DMS 273 (cell line): ENCODE results near the gene PCNX2.
A peak's percentile ranks its signal among the peaks of the same experiment; 100 is the strongest.

Experiments
- DNase-seq: peaks from one replicate; lab custom pipeline; 2025; ENCODE audit not compliant: unreplicated experiment; lab: John Stamatoyannopoulos, UW

PCNX2 gene

GRCh38 chr1:233257786-233258185 lies 37.7 kb downstream of the PCNX2 start:
- DNase-seq, result no peak

- no peak for DNase-seq
Measured at GRCh38 chr1:233256789-233257188, 38.7 kb downstream of the PCNX2 start.

- no peak for DNase-seq
Measured at GRCh38 chr1:233256191-233256590, 39.3 kb downstream of the PCNX2 start.

- no peak for DNase-seq
Measured at GRCh38 chr1:233255145-233255544, 40.4 kb downstream of the PCNX2 start.

- DNase-seq, result no peak
Measured at GRCh38 chr1:233253832-233254331, 41.6 kb downstream of the PCNX2 start.

GRCh38 chr1:233253231-233253831 lies 42.2 kb downstream of the PCNX2 start:
- DNase-seq, result no peak

- DNase-seq, result no peak
Measured at GRCh38 chr1:233252441-233252840, 43.1 kb downstream of the PCNX2 start.

- no peak for DNase-seq
Measured at GRCh38 chr1:233251201-233251720, 44.3 kb downstream of the PCNX2 start.

GRCh38 chr1:233248014-233248413 lies 47.5 kb downstream of the PCNX2 start:
- DNase-seq, result no peak

- DNase-seq, result no peak
Measured at GRCh38 chr1:233246965-233247364, 48.6 kb downstream of the PCNX2 start.

- no peak for DNase-seq
Measured at GRCh38 chr1:233245191-233245765, 50.2 kb downstream of the PCNX2 start.

GRCh38 chr1:233244183-233244582 lies 51.3 kb downstream of the PCNX2 start:
- no peak for DNase-seq

GRCh38 chr1:233242827-233243483 lies 52.6 kb downstream of the PCNX2 start:
- DNase-seq, result no peak

GRCh38 chr1:233241759-233242158 lies 53.8 kb downstream of the PCNX2 start:
- DNase-seq, result no peak

GRCh38 chr1:233240829-233241682 lies 54.5 kb downstream of the PCNX2 start:
- DNase-seq, result peak; percentile 58

GRCh38 chr1:233240371-233240770 lies 55.2 kb downstream of the PCNX2 start:
- no peak for DNase-seq

GRCh38 chr1:233238884-233239431 lies 56.6 kb downstream of the PCNX2 start:
- DNase-seq, result no peak

GRCh38 chr1:233237647-233238046 lies 57.9 kb downstream of the PCNX2 start:
- no peak for DNase-seq

- no peak for DNase-seq
Measured at GRCh38 chr1:233233508-233234040, 62.0 kb downstream of the PCNX2 start.

GRCh38 chr1:233230011-233230410 lies 65.5 kb downstream of the PCNX2 start:
- DNase-seq, result no peak

GRCh38 chr1:233229288-233229687 lies 66.2 kb downstream of the PCNX2 start:
- no peak for DNase-seq
